Activated naive CD4-positive, alpha-beta T cell treated with anti-CD3 and anti-CD28 coated beads, Interleukin-2, amount 50 U/mL, for 16 hours (primary cell): ENCODE results near the gene CNTNAP5.

Source experiments
- DNase-seq: peaks from one replicate; pipeline ENCODE4 v3.0.0-alpha.2; 2020

CNTNAP5 gene

GRCh38 chr2:124961132-124961531 is 936.0 kb downstream of the CNTNAP5 start:
- no peak for DNase-seq
